M059J (cell line): Measurements from ENCODE around the gene CDH4. TPM values are rescaled to one million over a fixed set of nuclear protein-coding genes. Genes with fewer than 3 reads are reported as not detected.

Source experiments
- DNase-seq: peaks from one replicate; pipeline ENCODE4 v3.0.0-alpha.2; 2012; ENCODE audit warnings: low read depth
- total RNA-seq: library from RNA; depleted of rRNA; stranded (reverse); fragments of >200 nt; shearing (Covaris generic); gene quantifications from 2 replicates; pipeline ENCODE4 v1.2.3, GENCODE V29; 2014

The CDH4 gene
- total RNA-seq, 1 experiment from 2014 or later = 7.8 TPM

GRCh38 chr20:61650912-61651733 lies 399.1 kb downstream of the CDH4 start:
- no peak for DNase-seq

GRCh38 chr20:61652146-61652545 lies 400.1 kb downstream of the CDH4 start:
- DNase-seq = no peak

- DNase-seq = no peak
These were observed 402.7 kb downstream of the CDH4 start for GRCh38 chr20:61654726-61655125.

GRCh38 chr20:61655591-61655990 lies 403.5 kb downstream of the CDH4 start:
- no peak for DNase-seq

GRCh38 chr20:61656198-61656597 lies 404.1 kb downstream of the CDH4 start:
- DNase-seq = no peak

- DNase-seq = no peak
These were observed 405.8 kb downstream of the CDH4 start for GRCh38 chr20:61657721-61658377.

- DNase-seq = no peak
These were observed 406.5 kb downstream of the CDH4 start for GRCh38 chr20:61658563-61658962.

- DNase-seq = no peak
These were observed 407.4 kb downstream of the CDH4 start for GRCh38 chr20:61659246-61659993.

GRCh38 chr20:61659994-61660346 lies 407.9 kb downstream of the CDH4 start:
- DNase-seq = no peak

- DNase-seq = no peak
These were observed 408.5 kb downstream of the CDH4 start for GRCh38 chr20:61660559-61660958.

GRCh38 chr20:61661025-61661424 lies 409.0 kb downstream of the CDH4 start:
- DNase-seq = no peak

GRCh38 chr20:61661583-61661982 lies 409.5 kb downstream of the CDH4 start:
- no peak for DNase-seq

- DNase-seq = no peak
These were observed 410.3 kb downstream of the CDH4 start for GRCh38 chr20:61662226-61662967.

- no peak for DNase-seq
These were observed 410.9 kb downstream of the CDH4 start for GRCh38 chr20:61662968-61663331.

GRCh38 chr20:61663521-61664425 lies 411.7 kb downstream of the CDH4 start:
- DNase-seq = no peak

GRCh38 chr20:61664556-61665320 lies 412.7 kb downstream of the CDH4 start:
- DNase-seq = no peak

- no peak for DNase-seq
These were observed 413.7 kb downstream of the CDH4 start for GRCh38 chr20:61665528-61666470.

GRCh38 chr20:61666471-61666832 lies 414.4 kb downstream of the CDH4 start:
- DNase-seq = no peak
